Measurements from ENCODE around the gene PFDN5.
"Not testable (repeated sequence)": the region's sequence is repeated elsewhere in the genome, so short reads cannot be mapped to it uniquely, and the experiment has no call there.

Gene PFDN5

GRCh38 chr12:53330671-53331070, 35.3 kb downstream of the PFDN5 start:
- no peak for DNase-seq

GRCh38 chr12:53332339-53332738, 37.0 kb downstream of the PFDN5 start:
- not testable (repeated sequence) for DNase-seq

GRCh38 chr12:53332744-53333143, 37.4 kb downstream of the PFDN5 start:
- no peak for DNase-seq

DNA sequence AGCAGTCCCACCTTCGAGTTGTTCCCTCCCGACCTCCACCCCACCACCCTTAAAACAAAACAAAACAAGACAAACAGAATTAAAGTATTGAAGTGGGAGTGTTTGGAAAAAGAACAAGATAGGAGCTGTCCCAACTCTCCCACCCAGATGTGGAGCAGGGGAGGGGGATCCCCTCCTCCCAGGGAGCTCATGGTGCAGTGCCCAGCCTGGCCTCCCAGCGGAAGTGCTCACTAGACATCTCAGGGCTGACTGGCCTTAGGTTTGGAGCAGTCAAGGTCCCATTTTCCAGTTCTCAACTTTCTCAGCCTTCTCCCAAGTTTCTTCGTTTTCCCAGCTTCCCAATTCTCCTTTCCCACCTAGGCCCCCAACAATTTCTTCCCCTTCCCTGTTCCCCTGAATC, 37.9 kb downstream of the PFDN5 start:
- DNase-seq, result no peak

- DNase-seq, result no peak
These were observed 38.5 kb downstream of the PFDN5 start for GRCh38 chr12:53333845-53334244.

DNA sequence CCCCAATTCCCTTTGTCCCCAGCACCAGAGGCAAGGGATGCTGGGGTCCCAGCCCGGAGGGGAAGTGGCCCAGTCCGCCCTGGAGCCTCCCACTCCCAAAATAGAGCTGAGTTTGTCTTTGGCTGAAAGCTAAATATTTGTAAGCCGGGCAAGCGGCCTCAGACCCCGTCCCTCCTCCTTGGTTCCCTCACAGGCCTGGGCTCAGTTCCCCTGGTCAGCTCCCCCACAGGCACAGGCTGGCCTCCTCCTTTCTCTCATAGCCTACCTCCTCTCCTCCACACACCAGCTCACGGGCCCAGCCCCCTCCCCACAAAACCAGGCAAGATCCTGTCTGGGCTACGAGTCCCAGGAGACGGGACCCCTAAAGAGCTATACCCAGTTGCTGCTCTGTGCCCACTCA, 39.5 kb downstream of the PFDN5 start:
- DNase-seq, result no peak

DNA sequence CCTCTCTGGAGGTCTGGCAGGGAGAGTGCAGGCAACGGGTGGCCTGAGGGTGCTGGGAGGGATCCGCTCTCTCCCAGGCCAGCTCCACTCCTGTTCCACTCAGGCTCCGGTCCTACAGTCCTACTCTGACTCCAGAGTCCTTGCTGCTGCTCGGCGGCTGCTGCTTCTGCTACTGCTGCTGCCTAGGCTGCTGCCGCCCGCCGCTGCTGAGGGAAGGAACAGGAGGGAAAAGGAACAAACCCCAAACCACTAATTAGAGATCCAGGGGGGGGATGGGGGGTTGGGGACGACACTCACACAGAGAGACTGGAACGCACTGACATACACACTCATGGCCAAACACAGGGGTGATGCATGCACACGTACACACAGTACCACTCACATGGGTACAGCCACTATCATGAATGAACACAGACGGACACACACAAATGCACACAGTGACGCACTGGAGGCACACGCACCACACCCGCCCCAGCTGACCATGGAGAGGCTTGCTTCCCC, 40.9 kb downstream of the PFDN5 start, which contains the start of gene SP7:
Gene SP7, minus strand, starts transcription at position 174 of the 501 bp plus-strand sequence. CDS start 708 bp downstream, outside the sequence.
- DNase-seq, result no peak

DNA sequence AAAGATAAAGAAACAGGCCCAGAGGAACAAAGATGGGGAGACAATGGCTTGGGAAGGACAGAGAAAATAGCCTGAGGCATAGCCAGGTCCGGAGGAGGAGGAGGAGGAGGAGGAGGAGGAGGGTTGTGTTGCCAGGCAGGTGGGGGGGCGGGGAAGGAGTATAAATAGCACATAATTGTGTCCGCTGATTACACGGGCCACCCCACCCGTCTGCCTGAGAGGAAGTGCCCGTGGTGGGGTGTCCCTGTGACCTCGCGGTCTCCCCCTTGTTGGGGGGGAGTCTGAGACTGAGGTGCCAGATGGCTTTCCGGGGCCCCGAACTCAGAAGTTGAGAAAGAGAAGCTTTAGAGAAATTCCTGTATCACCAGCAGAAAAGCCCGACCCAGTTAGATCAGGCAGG, 42.7 kb downstream of the PFDN5 start:
- DNase-seq, result no peak

GRCh38 chr12:53338916-53339315, 43.6 kb downstream of the PFDN5 start:
- no peak for DNase-seq

DNA sequence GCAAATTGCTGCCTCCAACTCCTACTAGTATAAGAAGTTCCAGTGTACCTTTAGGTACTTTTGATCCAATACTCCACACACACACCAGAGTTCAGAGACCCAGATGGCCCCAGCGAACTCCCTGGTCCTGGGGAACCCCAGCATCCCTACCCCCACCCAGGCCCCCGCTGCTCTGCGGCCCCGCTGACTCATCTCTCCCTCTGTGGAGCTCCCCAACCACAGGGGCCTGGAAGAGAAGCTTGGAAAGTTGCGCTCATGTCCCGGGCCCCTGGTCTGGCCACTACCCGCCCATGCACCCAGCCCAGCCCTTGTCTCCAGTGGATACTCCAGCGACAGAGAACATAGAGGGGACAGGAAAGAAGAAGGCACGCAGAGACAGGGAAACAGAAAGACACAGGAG, 45.1 kb downstream of the PFDN5 start:
- DNase-seq, result no peak

- no peak for DNase-seq
These were observed 48.1 kb downstream of the PFDN5 start for GRCh38 chr12:53343449-53343848.

- no peak for DNase-seq
These were observed 48.6 kb downstream of the PFDN5 start for GRCh38 chr12:53343969-53344368.

- no peak for DNase-seq
These were observed 49.1 kb downstream of the PFDN5 start for GRCh38 chr12:53344487-53344823.

DNA sequence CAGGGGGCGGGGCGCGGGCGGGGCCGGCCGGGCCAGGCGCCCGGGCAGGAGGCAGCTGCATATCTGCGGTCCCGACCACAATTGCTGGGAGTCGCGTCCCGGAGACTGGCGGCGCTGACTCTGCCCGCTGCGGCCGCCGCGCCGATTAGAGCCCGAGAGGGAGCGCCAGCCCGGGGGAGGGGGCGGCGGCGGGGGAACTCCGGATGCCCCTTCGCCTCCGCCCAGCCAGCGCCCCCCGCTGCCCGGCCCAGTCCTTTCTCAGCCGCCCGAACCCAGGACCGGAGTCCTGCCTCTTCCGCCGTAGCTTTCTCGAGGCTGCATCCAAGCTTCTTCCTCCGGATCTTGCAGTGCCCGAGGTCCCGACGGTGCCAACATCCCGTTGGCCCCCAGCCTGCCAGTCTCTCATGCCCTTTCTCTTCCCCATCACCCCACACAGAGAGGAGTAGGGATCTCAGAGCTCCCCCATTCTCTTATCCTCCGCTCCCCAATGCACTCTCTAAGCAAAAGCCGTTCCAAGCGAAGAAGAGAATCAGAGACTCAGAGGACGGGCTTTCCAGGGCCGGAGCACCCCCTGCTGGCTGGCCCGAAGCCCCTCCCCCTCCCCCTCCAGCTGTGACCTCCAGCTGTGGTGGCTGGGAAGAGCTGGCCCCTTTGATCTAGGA, 49.6 kb downstream of the PFDN5 start:
- peak; percentile 38 for DNase-seq

GRCh38 chr12:53345486-53346188, 50.3 kb downstream of the PFDN5 start:
- no peak for DNase-seq

- no peak for DNase-seq
These were observed 51.1 kb downstream of the PFDN5 start for GRCh38 chr12:53346491-53346890.

DNA sequence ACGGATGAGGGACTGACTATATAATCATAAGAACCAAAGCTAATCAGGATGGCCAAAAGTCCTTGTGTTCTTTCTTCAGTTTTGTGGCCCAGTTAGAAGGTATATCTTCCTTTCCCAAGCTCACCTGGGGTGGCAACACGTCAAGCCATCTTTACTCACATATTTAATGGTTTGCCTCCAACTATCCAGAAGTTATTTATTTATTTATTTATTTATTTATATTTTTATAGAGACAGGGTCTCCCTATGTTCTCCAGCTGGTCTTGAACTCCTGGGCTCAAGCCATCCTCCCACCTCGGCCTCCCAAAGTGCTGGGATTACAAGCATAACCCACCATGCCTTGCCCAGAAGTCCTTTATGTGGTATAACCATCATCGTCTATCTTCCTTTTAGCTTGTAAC, 52.6 kb downstream of the PFDN5 start:
- DNase-seq, result no peak
